ENCODE measurements around the gene HSDL1. TPM values are rescaled to one million over a fixed set of nuclear protein-coding genes. Genes with fewer than 3 reads are reported as not detected.

Gene HSDL1
- total and polyA plus RNA-seq, 2 donors (not counting 3 experiments of a cell fraction or from before 2014, with no cell fraction given) = 19.9 to 27.9 TPM

- H3K27ac ChIP-seq (ENCODE audit: insufficient read depth, low read depth, low read length) = no peak overlapping the region
- no peak overlapping the region for H3K4me2 ChIP-seq (ENCODE audit: insufficient read depth, low read length)
- H3K9ac ChIP-seq (replicated peaks; ENCODE audit: extremely low read depth, insufficient read depth, low read length) = no peak overlapping the region
- H3K27me3 ChIP-seq (ENCODE audit: control insufficient read depth in 2 of 2, insufficient read depth in 2 of 2, low read length in 2 of 2) = no peaks in the 10 kb centered on the region
- dilution Hi-C loops (cut with MboI; ENCODE audit: extremely low pct_ligation_motif_present, low sequenced_read_pairs) = no loop called here
- H2AFZ ChIP-seq (ENCODE audit: low read depth, low read length) = no peak overlapping the region
- H3K79me2 ChIP-seq (ENCODE audit: control insufficient read depth, insufficient read depth, low read length) = no peaks in the 10 kb centered on the region
- H3K36me3 ChIP-seq (ENCODE audit: control insufficient read depth in 2 of 2, extremely low read depth in 1 of 2, insufficient read depth in 2 of 2, low read length in 2 of 2) = peaks cover 0 to 12% of the 10 kb centered on the region in 2 experiments
- no peak for TF ChIP-seq FOS (IDR thresholded peaks at IDR 0.05; ENCODE audit: borderline replicate concordance, insufficient read depth, low read length)
- no peak for TF ChIP-seq EZH2 (IDR thresholded peaks at IDR 0.05; ENCODE audit: borderline replicate concordance, low read depth, low read length, severe bottlenecking)
- TF ChIP-seq JUN (IDR thresholded peaks at IDR 0.05; ENCODE audit: borderline replicate concordance, insufficient read depth, insufficient read length, low read depth) = no peak
- TF ChIP-seq POLR2A (IDR thresholded peaks at IDR 0.05; ENCODE audit: low read depth, low read length) = no peak
- TF ChIP-seq POLR2AphosphoS5 (IDR thresholded peaks at IDR 0.05; ENCODE audit: insufficient read depth, low read depth, low read length) = no peak
- TF ChIP-seq MYC (IDR thresholded peaks at IDR 0.05; ENCODE audit: low read depth, low read length) = no peak
- no peak for TF ChIP-seq CTCF (IDR thresholded peaks at IDR 0.05; ENCODE audit: extremely low read depth in 1 of 2, insufficient read depth in 1 of 2, low read depth in 1 of 2, low read length in 2 of 2)
- TF ChIP-seq MAX (IDR thresholded peaks at IDR 0.05; ENCODE audit: insufficient read depth, insufficient read length) = no peak
- no peak for TF ChIP-seq GATA2 (IDR thresholded peaks at IDR 0.05; ENCODE audit: insufficient read depth, insufficient read length, low read depth, low read length)
- H3K4me1 ChIP-seq (ENCODE audit: control insufficient read depth, extremely low read depth, insufficient read depth, low read length) = no peaks in the 10 kb centered on the region
- no peaks in the 10 kb centered on the region for H3K9me3 ChIP-seq (replicated peaks; ENCODE audit: control insufficient read depth, insufficient read depth, low read length)
- no peaks in the 10 kb centered on the region for H3K9me1 ChIP-seq (replicated peaks; ENCODE audit: control insufficient read depth, extremely low read depth, insufficient read depth, low read length)
- intact Hi-C loops (cut with micrococcal nuclease) = no loop called here
- POLR2A ChIA-PET = no interaction called here
- no peak overlapping the region for H3K4me3 ChIP-seq (replicated peaks in 1 of 3; ENCODE audit: insufficient read depth in 1 of 3, low read depth in 1 of 3, low read length in 3 of 3)
- no TSS peak for BruUV-seq (replicated peaks)
- no peaks in the 10 kb centered on the region for H4K20me1 ChIP-seq (replicated peaks; ENCODE audit: control insufficient read depth, extremely low read depth, insufficient read depth, low read length)
- CTCF ChIA-PET = no interaction called here
- no peak for FAIRE-seq
- no peak for DNase-seq (ENCODE audit: low read depth, low spot score)
These were observed 13.9 kb downstream of the HSDL1 start for GRCh38 chr16:84131117-84131516.
